NCI-H524 (cell line): ENCODE results near the gene KYNU.
A peak's percentile ranks its signal among the peaks of the same experiment; 100 is the strongest.

Experiments
- DNase-seq, 2 experiments: peaks; one replicate each; lab custom pipeline; 2025; lab: John Stamatoyannopoulos, UW

KYNU gene

GRCh38 chr2:142966284-142966683 lies 88.8 kb downstream of the KYNU start:
- DNase-seq = no peak

- DNase-seq = no peak
Observed at GRCh38 chr2:142967060-142967459, 89.6 kb downstream of the KYNU start.

GRCh38 chr2:142973160-142973821 lies 95.8 kb downstream of the KYNU start:
- no peak for DNase-seq

- DNase-seq = no peak
Observed at GRCh38 chr2:142973822-142974207, 96.4 kb downstream of the KYNU start.

- DNase-seq = no peak
Observed at GRCh38 chr2:142974288-142975024, 97.0 kb downstream of the KYNU start.

GRCh38 chr2:142975239-142975638 lies 97.8 kb downstream of the KYNU start:
- no peak for DNase-seq

GRCh38 chr2:142980246-142981068 lies 103.0 kb downstream of the KYNU start:
- peak in 1 of 2 experiments; percentile 37 for DNase-seq

GRCh38 chr2:142981069-142981378 lies 103.6 kb downstream of the KYNU start:
- DNase-seq = no peak

GRCh38 chr2:142981756-142982155 lies 104.3 kb downstream of the KYNU start:
- no peak for DNase-seq

GRCh38 chr2:142983174-142983573 lies 105.7 kb downstream of the KYNU start:
- DNase-seq = no peak

GRCh38 chr2:142984657-142985056 lies 107.2 kb downstream of the KYNU start:
- no peak for DNase-seq

GRCh38 chr2:142987044-142987443 lies 109.6 kb downstream of the KYNU start:
- DNase-seq = no peak

- peak in 1 of 2 experiments; percentile 57 for DNase-seq
Observed at GRCh38 chr2:142989273-142990204, 112.1 kb downstream of the KYNU start.

- no peak for DNase-seq
Observed at GRCh38 chr2:142991295-142991694, 113.8 kb downstream of the KYNU start.

- DNase-seq = no peak
Observed at GRCh38 chr2:142992840-142993239, 115.4 kb downstream of the KYNU start.

GRCh38 chr2:142993771-142994170 lies 116.3 kb downstream of the KYNU start:
- DNase-seq = no peak

- DNase-seq = no peak
Observed at GRCh38 chr2:142994665-142995064, 117.2 kb downstream of the KYNU start.

GRCh38 chr2:142997231-142997630 lies 119.8 kb downstream of the KYNU start:
- DNase-seq = no peak

GRCh38 chr2:143000599-143000998 lies 123.1 kb downstream of the KYNU start:
- DNase-seq = no peak

GRCh38 chr2:143001501-143001900 lies 124.0 kb downstream of the KYNU start:
- no peak for DNase-seq

GRCh38 chr2:143015656-143016055 lies 138.2 kb downstream of the KYNU start:
- DNase-seq = no peak
